ENCODE results near the gene SKIC2.
A peak's percentile ranks its signal among the peaks of the same experiment; 100 is the strongest.
"Not testable (repeated sequence)": the region's sequence is repeated elsewhere in the genome, so short reads cannot be mapped to it uniquely, and the experiment has no call there.

Gene SKIC2

DNA sequence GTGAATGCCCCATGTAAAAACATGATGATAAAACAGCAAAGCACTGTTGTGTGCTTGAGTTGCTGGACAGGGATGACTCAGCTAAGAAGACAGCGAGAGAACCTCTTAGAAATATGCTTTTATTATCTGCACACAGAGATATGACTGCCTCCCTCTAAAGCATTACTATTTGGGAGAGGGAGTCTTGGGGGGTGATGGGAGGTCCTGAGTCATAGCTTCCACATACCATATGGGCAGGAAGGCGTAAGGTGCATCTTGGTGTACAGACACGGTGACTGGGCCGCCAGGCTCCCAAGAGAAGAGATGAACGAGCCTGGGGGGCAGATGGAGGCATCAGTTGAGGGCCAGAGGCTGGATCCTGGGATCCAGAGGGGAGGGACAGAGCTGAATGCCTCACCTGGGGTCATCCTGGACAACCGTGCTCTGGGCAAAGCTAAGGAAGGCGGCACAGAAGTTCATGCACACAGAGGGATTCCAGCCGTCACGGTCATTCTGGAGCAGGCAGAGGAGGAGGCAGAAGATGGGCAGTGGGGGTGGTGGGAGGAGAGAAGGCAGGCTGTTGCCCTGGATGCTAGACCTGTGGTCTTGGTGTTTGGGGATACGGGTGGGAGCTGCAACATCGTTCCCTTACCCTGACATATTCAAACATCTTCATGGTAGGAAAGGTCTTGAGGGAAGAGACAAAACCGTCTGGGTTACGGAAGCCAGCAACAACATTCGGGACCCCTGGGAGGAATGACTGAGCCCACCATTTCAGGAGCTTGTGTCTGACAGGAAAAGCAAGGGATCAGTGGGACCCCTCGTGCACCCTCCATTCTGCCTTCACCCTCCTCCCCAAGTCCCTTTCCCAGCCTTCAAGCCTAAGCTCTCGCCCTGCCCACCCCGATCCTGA, 11.0 kb downstream of the SKIC2 start:
- DNase-seq (ENCODE audit: low spot score): peak; percentile 62

DNA sequence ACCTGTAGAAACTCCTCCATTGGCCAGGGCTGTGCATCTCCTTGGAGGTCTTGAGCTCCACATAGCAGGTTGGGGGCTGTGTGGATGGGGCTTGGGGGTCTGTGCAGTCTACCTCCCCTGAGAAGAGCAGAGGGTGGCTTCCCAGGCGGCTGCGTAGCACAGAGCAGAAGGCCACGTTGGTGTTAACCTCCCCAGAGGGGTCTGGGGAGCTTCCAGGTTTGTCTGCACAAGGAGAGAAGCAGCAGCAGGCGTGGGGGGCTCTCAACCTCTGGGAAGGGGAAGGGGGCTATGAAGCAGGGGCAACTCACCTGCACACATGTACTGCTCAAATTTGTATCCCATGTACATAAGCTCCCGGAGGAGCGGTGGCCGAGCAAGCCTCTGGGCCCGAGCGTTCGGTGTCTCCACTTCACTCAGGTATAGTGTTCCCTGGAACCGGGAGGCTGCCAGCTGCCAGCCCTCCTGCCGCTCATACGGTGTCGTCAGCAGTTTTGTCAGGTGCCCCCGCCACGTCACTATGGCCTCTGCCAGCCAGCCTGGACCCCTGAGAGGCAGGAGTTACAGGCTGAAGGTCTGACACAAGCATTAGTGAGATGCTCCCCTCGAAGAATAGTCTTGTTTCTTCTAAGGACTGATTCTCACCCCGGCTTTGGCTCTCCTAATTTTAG, 11.8 kb downstream of the SKIC2 start:
- DNase-seq (ENCODE audit: low spot score): no peak

GRCh38 chr6:31971279-31971992, 12.5 kb downstream of the SKIC2 start:
- peak; percentile 23 for DNase-seq (ENCODE audit: low spot score)

GRCh38 chr6:31971993-31972708, 13.2 kb downstream of the SKIC2 start, which contains the start of gene DXO:
DXO (minus strand) TSS chr6:31972138; CDS start chr6:31971675, 463 bp downstream.
- peak; percentile 100 for DNase-seq (ENCODE audit: low spot score)

DNA sequence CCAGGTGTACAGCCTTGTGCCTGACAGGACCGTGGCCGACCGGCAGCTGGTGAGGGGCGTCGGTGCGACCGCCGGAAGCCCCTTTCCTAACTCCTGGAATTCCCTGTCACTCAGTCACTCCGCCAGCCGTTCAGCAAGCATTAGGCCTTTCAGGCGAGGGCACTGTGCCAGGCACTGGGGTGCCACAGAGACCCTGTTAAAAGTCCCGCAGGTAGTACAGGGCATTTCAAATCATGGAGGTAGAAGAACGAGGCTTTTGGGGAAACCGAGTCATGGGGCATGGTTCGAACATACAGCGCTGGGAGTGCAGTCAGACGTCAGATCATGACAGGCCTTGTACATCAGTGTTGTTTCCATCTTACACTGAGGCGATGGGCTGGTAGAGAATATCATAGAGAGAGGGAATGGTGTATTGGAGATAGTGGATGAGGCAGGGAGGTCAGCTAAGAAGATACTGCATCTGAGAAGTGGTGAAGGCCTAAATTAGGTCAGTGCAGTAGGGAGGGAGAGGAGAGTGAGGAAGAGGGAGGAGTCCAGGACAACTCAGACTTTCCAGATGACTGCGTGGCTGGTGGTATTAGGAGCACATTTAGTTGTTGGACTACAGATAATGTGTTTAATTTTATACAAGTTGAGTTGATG, 13.9 kb downstream of the SKIC2 start:
- peak; percentile 62 for DNase-seq (ENCODE audit: low spot score)

DNA sequence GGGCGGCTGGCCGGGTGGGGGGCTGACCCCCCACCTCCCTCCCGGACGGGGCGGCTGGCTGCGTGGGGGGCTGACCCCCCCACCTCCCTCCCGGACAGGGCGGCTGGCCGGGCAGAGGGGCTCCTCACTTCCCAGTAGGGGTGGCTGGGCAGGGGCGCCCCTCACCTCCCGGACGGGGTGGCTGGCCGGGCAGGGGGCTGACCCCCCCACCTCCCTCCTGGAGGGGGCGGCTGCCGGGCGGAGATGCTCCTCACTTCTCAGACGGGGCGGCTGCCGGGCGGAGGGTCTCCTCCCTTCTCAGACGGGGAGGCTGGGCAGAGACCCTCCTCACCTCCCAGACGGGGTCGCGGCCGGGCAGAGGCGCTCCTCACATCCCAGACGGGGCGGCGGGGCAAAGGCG, 17.1 kb downstream of the SKIC2 start:
- not testable (repeated sequence) for DNase-seq (ENCODE audit: low spot score)

GRCh38 chr6:31977816-31978431, 18.9 kb downstream of the SKIC2 start:
- no peak for DNase-seq (ENCODE audit: low spot score)

DNA sequence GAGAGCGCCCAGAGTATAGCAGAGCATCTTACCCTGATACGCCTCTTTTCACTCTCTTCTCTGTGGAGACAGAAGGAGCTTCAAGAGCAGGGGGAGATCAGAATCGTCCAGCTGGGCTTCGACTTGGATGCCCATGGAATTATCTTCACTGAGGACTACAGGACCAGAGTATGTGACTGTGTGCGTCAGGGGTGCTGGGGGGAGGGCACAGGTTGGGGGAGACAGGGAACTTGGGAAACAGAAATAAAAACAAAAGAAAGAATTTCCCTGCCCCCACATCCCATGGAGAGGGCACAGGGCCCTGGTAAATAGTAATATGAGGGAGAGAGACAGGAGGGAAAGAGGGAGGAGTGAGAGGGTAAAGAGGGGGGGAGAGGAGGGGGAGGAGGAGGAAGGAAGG, 19.9 kb downstream of the SKIC2 start:
- no peak for DNase-seq (ENCODE audit: low spot score)

GRCh38 chr6:31979238-31979898, 20.4 kb downstream of the SKIC2 start:
- DNase-seq (ENCODE audit: low spot score): no peak

GRCh38 chr6:31980195-31980876, 21.4 kb downstream of the SKIC2 start:
- DNase-seq (ENCODE audit: low spot score): not testable (repeated sequence)

- DNase-seq (ENCODE audit: low spot score): not testable (repeated sequence)
These were observed 22.0 kb downstream of the SKIC2 start for GRCh38 chr6:31980998-31981397.

- not testable (repeated sequence) for DNase-seq (ENCODE audit: low spot score)
These were observed 22.8 kb downstream of the SKIC2 start, which contains the start of gene C4A for GRCh38 chr6:31981744-31982143. C4A (plus strand) TSS chr6:31982057; CDS start chr6:31982108, 51 bp downstream.

- DNase-seq (ENCODE audit: low spot score): not testable (repeated sequence)
These were observed 30.4 kb downstream of the SKIC2 start for GRCh38 chr6:31989363-31989762.

DNA sequence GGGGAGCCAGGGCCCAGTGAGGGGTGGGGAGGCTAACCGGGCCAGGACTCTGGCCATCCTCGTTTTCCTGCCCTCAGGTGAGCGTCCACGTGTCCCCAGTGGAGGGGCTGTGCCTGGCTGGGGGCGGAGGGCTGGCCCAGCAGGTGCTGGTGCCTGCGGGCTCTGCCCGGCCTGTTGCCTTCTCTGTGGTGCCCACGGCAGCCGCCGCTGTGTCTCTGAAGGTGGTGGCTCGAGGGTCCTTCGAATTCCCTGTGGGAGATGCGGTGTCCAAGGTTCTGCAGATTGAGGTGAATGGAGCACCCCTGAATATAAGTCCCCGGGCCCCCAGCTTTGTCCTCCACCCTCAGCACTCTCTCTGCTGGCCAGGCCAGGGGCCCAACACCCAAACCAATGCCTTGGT, 35.4 kb downstream of the SKIC2 start:
- not testable (repeated sequence) for DNase-seq (ENCODE audit: low spot score)

- not testable (repeated sequence) for DNase-seq (ENCODE audit: low spot score)
These were observed 37.4 kb downstream of the SKIC2 start for GRCh38 chr6:31996385-31996784.

DNA sequence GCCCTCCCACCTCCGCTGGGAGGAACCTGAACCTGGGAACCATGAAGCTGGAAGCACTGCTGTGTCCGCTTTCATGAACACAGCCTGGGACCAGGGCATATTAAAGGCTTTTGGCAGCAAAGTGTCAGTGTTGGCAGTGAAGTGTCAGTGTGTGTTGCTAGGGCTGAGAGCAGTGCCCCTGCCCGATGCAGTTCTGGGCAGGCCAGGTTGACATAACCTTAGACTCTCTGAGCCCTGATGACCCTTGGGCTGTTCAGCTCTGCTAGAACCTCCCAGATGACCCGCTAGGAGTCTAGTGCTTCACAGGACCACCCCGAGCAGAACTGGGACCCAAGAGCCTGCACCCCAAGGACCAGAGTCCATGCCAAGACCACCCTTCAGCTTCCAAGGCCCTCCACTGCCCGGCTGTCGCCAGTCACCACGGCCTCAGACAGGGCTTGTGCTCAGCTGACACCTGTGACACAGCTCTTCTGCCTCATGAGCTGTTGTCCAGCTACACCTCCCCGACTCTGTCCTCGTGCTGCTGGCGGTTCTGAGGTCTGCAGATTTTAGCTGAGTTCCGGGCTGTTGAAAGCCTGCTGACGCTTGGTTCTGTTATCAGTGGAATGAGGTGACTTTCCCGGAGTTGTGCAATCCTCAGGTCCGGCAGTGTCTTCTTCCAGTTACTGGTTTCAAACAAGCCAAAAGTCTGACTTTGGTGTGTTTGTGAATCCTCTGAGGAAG, 43.7 kb downstream of the SKIC2 start:
- not testable (repeated sequence) for DNase-seq (ENCODE audit: low spot score)

- DNase-seq (ENCODE audit: low spot score): not testable (repeated sequence)
These were observed 44.3 kb downstream of the SKIC2 start for GRCh38 chr6:32003301-32003700.

GRCh38 chr6:32004393-32004792, 45.4 kb downstream of the SKIC2 start:
- not testable (repeated sequence) for DNase-seq (ENCODE audit: low spot score)
